Suprapubic skin (tissue), 4 donors: Measurements from ENCODE around the gene NACC2. TPM values are rescaled to one million over a fixed set of nuclear protein-coding genes. Genes with fewer than 3 reads are reported as not detected.
"Not testable (repeated sequence)": the region's sequence is repeated elsewhere in the genome, so short reads cannot be mapped to it uniquely, and the experiment has no call there.

Experiments used
- DNase-seq, 2 donors: peaks; one replicate each; pipeline ENCODE4 v3.0.0-alpha.2; 2019; ENCODE audit warnings: low spot score in 2 of 2
- H3K27ac ChIP-seq: fragments of 200-600 bp; sonication (generic); one replicate; pipeline ENCODE4 v1.5.1; 2019
- H3K27me3 ChIP-seq: fragments of 200-600 bp; sonication (generic); one replicate; pipeline ENCODE4 v1.5.1; 2019
- H3K36me3 ChIP-seq: fragments of 200-600 bp; sonication (generic); one replicate; pipeline ENCODE4 v1.5.1; 2019
- H3K4me1 ChIP-seq: fragments of 200-600 bp; sonication (generic); one replicate; pipeline ENCODE4 v1.5.1; 2019
- H3K4me3 ChIP-seq: fragments of 200-600 bp; sonication (generic); one replicate; pipeline ENCODE4 v1.5.1; 2019; ENCODE audit warnings: mild to moderate bottlenecking
- H3K9me3 ChIP-seq: fragments of 200-600 bp; sonication (generic); one replicate; pipeline ENCODE4 v1.5.1; 2019
- CTCF ChIP-seq, 2 donors: fragments of 200-600 bp in 1 of 2; fragments of 450-650 bp in 1 of 2; sonication (generic) in 1 of 2; IDR thresholded peaks; one replicate each; pipeline ENCODE4 v1.5.1; 2016 to 2019; ENCODE audit warnings: antibody characterized with exemption in 2 of 2, mild to moderate bottlenecking in 1 of 2, moderate library complexity in 1 of 2
- EP300 ChIP-seq: sonication (generic); formaldehyde crosslinking; IDR thresholded peaks from one replicate; pipeline ENCODE4 v1.6.1; 2017; ENCODE audit warnings: antibody characterized with exemption
- POLR2A ChIP-seq, 2 donors: fragments of 450-650 bp; IDR thresholded peaks; one replicate each; pipeline ENCODE4 v1.6.1; 2017; ENCODE audit warnings: antibody characterized with exemption in 2 of 2, mild to moderate bottlenecking in 2 of 2, moderate library complexity in 2 of 2
- POLR2AphosphoS5 ChIP-seq, 3 donors: sonication (generic); formaldehyde crosslinking; IDR thresholded peaks; one replicate each; pipeline ENCODE4 v1.6.1; 2017; ENCODE audit warnings: antibody characterized with exemption in 3 of 3
- WGBS: methylation state at CpG from one replicate; pipeline ENCODE4 v1.1.5; 2018; 5-methylcytosine and 5-hydroxymethylcytosine counted together
- total RNA-seq, 4 donors: library from RNA; depleted of rRNA; stranded (reverse); fragments of >200 nt; gene quantifications; one replicate each; pipeline ENCODE4 v1.1.0, GENCODE V29; 2016

NACC2 gene
- total RNA-seq, 4 donors from 2014 or later, result 12.1 to 14.9 (median 13.7) TPM

DNA sequence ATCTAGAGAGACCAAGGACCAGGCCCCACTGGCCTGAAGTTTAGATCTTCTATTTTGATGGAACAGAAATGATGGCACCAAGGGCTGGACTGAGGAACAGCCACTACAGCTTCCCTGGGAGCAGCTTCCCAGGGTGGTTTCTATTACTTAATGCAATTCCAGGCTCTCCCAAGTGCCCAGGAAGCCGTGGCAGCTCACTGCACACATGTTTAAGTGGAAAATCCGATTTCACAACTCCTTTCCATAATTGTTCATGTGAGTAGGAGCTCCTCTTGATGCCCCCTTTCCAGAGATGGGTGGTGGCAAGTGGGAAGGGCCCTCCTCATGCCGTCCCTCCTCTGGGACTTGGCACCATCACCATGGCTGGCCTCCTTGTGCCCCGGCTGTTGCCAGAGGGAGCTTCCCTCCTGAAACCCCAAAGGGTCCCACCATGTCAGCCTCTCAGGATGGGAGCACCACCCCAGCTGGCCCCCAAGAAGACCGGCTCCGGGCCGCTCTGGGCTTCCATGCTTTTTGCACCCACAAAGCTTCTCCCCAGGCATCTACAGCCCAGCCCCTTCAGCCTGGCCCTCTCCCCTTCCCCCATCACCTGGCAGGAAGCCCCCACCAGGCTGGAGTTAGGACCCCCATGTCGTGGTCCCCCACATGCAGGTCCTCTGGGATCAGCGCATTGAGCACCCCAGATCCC lies 124.8 kb downstream of the NACC2 start:
- peaks cover 3% of the 10 kb centered on the region for H3K27me3 ChIP-seq
- whole genome bisulfite sequencing, result 88% methylated on average over 9 of the region's 9 CpGs
- H3K4me3 ChIP-seq, result no peak overlapping the region
- TF ChIP-seq POLR2A (IDR thresholded peaks at IDR 0.05) (no peak), POLR2AphosphoS5 (IDR thresholded peaks at IDR 0.05) (no peak), CTCF (IDR thresholded peaks at IDR 0.05) (no peak), EP300 (no peak)
- no peaks in the 10 kb centered on the region for H3K9me3 ChIP-seq
- DNase-seq, result no peak
- H3K27ac ChIP-seq, result no peak overlapping the region
- H3K4me1 ChIP-seq, result peaks cover 12% of the 10 kb centered on the region
- H3K36me3 ChIP-seq, result no peaks in the 10 kb centered on the region

DNA sequence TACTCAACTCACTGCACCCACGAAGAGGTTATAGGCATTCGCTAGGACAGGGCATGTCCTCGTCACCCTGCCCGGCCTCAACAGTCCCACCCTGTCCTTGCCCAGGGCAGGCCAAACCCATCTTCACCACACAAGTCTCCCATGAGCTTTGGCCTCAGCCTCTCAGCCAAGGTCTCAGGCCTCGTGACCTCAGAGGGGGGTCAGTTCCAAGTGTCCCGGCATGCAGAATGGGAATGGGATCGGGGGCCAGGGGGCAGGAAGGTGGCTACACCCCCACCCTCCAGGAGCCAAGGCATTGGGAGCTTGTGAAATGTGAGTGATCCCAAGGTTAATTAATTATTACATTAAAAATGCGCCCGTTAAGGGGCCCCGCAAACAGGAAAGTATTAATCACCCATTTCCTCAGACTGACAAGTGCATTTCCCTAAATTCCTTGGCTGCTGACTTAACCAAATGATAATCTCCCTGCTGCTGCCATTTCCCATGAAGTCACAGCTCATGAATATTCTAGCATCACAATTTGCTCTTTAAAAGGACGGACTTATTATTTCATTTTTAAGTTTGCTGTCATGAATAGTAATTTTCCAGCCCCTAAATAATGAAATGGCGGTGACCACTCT lies 125.9 kb downstream of the NACC2 start:
- 73% methylated on average over 12 of the region's 12 CpGs for WGBS
- TF ChIP-seq POLR2AphosphoS5 (IDR thresholded peaks at IDR 0.05) (no peak), CTCF (IDR thresholded peaks at IDR 0.05) (no peak), EP300 (no peak), POLR2A (IDR thresholded peaks at IDR 0.05) (no peak)

GRCh38 chr9:135968601-135969000 lies 126.5 kb downstream of the NACC2 start:
- Histone ChIP-seq H3K27ac (no peak overlapping the region), H3K36me3 (no peaks in the 10 kb centered on the region), H3K27me3 (peaks cover 3% of the 10 kb centered on the region), H3K9me3 (no peaks in the 10 kb centered on the region), H3K4me3 (no peak overlapping the region), H3K4me1 (peaks cover 12% of the 10 kb centered on the region)
- DNase-seq, result no peak
- WGBS, result 47% methylated on average over 7 of the region's 7 CpGs
- no peak for TF ChIP-seq EP300
- no peak for TF ChIP-seq CTCF (IDR thresholded peaks at IDR 0.05)
- no peak for TF ChIP-seq POLR2A (IDR thresholded peaks at IDR 0.05)
- TF ChIP-seq POLR2AphosphoS5 (IDR thresholded peaks at IDR 0.05), result no peak

More for the DNA sequence above, 125.9 kb downstream of the NACC2 start:
- Histone ChIP-seq H3K9me3 (no peaks in the 10 kb centered on the region), H3K4me3 (no peak overlapping the region), H3K27ac (no peak overlapping the region), H3K36me3 (no peaks in the 10 kb centered on the region), H3K27me3 (peaks cover 3% of the 10 kb centered on the region), H3K4me1 (peaks cover 12% of the 10 kb centered on the region)
- DNase-seq, result no peak

- TF ChIP-seq CTCF (IDR thresholded peaks at IDR 0.05), result no peak
- no peak for TF ChIP-seq POLR2AphosphoS5 (IDR thresholded peaks at IDR 0.05)
- TF ChIP-seq POLR2A (IDR thresholded peaks at IDR 0.05), result no peak
- TF ChIP-seq EP300, result no peak
- H3K4me3 ChIP-seq, result no peak overlapping the region
- H3K27ac ChIP-seq, result no peak overlapping the region
- no peak for DNase-seq
- peaks cover 12% of the 10 kb centered on the region for H3K4me1 ChIP-seq
- no peaks in the 10 kb centered on the region for H3K36me3 ChIP-seq
- 45% methylated on average over 4 of the region's 5 CpGs for WGBS
- H3K9me3 ChIP-seq, result no peaks in the 10 kb centered on the region
- peaks cover 3% of the 10 kb centered on the region for H3K27me3 ChIP-seq
These were observed 127.0 kb downstream of the NACC2 start for GRCh38 chr9:135968083-135968476.

GRCh38 chr9:135966916-135967260 lies 128.2 kb downstream of the NACC2 start:
- H3K36me3 ChIP-seq, DNase-seq, H3K9me3 ChIP-seq, H3K4me3 ChIP-seq, H3K27me3 ChIP-seq, H3K27ac ChIP-seq: not testable (repeated sequence)
- H3K4me1 ChIP-seq, result peaks cover 22% of the 10 kb centered on the region
- 85% methylated on average over 5 of the region's 16 CpGs for WGBS
